OCI-LY1 (cell line): ENCODE measurements around the gene RET.

ENCODE experiments used
- H2AFZ ChIP-seq: fragments of 200-600 bp; sonication (generic), shearing (Covaris generic); 2 replicates; pipeline ENCODE4 v1.6.0; 2014; ENCODE audit warnings: antibody characterized with exemption, mild to moderate bottlenecking, low read length
- H3F3A ChIP-seq: fragments of 200-600 bp; sonication (generic), shearing (Covaris generic); 2 replicates; pipeline ENCODE4 v1.6.0; 2014; ENCODE audit warnings: mild to moderate bottlenecking, antibody characterized with exemption, low read length, moderate library complexity; ENCODE audit not compliant: insufficient read depth
- H3K27ac ChIP-seq: fragments of 200-600 bp; sonication (generic); 2 replicates; pipeline ENCODE4 v1.5.1; 2014; ENCODE audit warnings: low read length, mixed run types, mild to moderate bottlenecking, low read depth; ENCODE audit not compliant: poor library complexity, severe bottlenecking
- H3K27me3 ChIP-seq: fragments of 200-600 bp; sonication (generic); 2 replicates; pipeline ENCODE4 v1.6.0; 2014; ENCODE audit warnings: antibody characterized with exemption, mild to moderate bottlenecking, low read length, moderate library complexity; ENCODE audit not compliant: insufficient read depth
- H3K36me3 ChIP-seq: fragments of 200-600 bp; sonication (generic); 2 replicates; pipeline ENCODE4 v1.6.1; 2014; ENCODE audit warnings: mild to moderate bottlenecking, antibody characterized with exemption, low read length, moderate library complexity, mixed read lengths; ENCODE audit not compliant: insufficient read depth
- H3K4me1 ChIP-seq: fragments of 200-600 bp; sonication (generic); 2 replicates; pipeline ENCODE4 v1.5.1; 2014; ENCODE audit warnings: mild to moderate bottlenecking, low read length, moderate library complexity; ENCODE audit not compliant: insufficient read depth, severe bottlenecking
- H3K4me2 ChIP-seq: fragments of 200-600 bp; sonication (generic), shearing (Covaris generic); 2 replicates; pipeline ENCODE4 v1.6.1; 2014; ENCODE audit warnings: low read length
- H3K4me3 ChIP-seq: fragments of 200-600 bp; sonication (generic); 2 replicates; pipeline ENCODE4 v1.5.1; 2014; ENCODE audit warnings: low read length, low read depth, mild to moderate bottlenecking, mixed read lengths; ENCODE audit not compliant: poor library complexity, severe bottlenecking
- H3K79me2 ChIP-seq: fragments of 200-600 bp; shearing (Covaris generic); 2 replicates; pipeline ENCODE4 v1.6.1; 2016; ENCODE audit warnings: mixed run types, low read length, mixed read lengths; ENCODE audit not compliant: insufficient read depth
- H3K9ac ChIP-seq: fragments of 200-600 bp; sonication (generic), shearing (Covaris generic); 2 replicates; pipeline ENCODE4 v1.6.1; 2014; ENCODE audit warnings: mild to moderate bottlenecking, low read length, mixed read lengths
- H3K9me2 ChIP-seq: fragments of 200-600 bp; sonication (generic), shearing (Covaris generic); 2 replicates; pipeline ENCODE4 v1.6.1; 2014; ENCODE audit warnings: low read depth, mild to moderate bottlenecking, low read length, mixed read lengths
- H3K9me3 ChIP-seq: fragments of 200-600 bp; shearing (Covaris generic); 2 replicates; pipeline ENCODE4 v1.6.1; 2014; ENCODE audit warnings: low read length, mixed read lengths
- H4K20me1 ChIP-seq: fragments of 200-600 bp; sonication (generic), shearing (Covaris generic); 2 replicates; pipeline ENCODE4 v1.6.0; 2016; ENCODE audit warnings: mild to moderate bottlenecking, low read length; ENCODE audit not compliant: insufficient read depth
- EZH2 ChIP-seq: fragments of 200-600 bp; sonication (generic), shearing (Covaris generic); IDR thresholded peaks from 2 replicates; pipeline ENCODE4 v1.8.0; 2017; ENCODE audit warnings: borderline replicate concordance, mixed run types, mild to moderate bottlenecking, antibody characterized with exemption, low read length, moderate library complexity, mixed read lengths
- TF ChIP-seq, protein P1 (sequence below): fragments of 200-600 bp; sonication (generic), shearing (Covaris generic); IDR thresholded peaks from 2 replicates; pipeline ENCODE4 v1.5.1; 2017; ENCODE audit warnings: mild to moderate bottlenecking, antibody characterized with exemption, low read length, moderate library complexity, mixed read lengths

The RET gene

DNA sequence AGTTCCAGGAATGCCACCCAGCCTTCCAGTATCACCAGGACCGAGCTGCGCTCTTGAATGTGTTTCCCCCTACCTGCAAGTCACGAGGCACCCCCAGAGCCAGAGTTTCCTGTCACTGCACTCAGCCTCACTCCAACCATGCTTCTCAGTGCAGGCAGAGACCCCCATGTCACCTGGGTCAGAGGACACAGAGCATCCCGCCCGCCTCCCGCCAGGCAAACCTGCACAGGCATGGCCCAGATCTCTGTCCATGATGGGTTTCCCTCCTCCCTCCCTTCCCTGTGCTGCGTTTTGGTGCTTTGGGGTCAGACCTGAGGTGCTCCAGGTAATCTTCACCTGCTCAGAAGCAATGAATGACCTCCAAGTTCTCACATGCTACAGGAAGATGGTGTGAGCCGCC, 3.1 kb upstream of the RET start:
- Histone ChIP-seq H3K36me3 (no peaks in the 10 kb centered on the region), H3K79me2 (no peaks in the 10 kb centered on the region), H3K27me3 (no peaks in the 10 kb centered on the region), H3K4me2 (no peak overlapping the region), H3F3A (no peaks in the 10 kb centered on the region), H3K4me3 (no peak overlapping the region), H3K4me1 (no peaks in the 10 kb centered on the region), H3K27ac (no peak overlapping the region), H4K20me1 (no peaks in the 10 kb centered on the region), H2AFZ (no peak overlapping the region), H3K9me2 (no peaks in the 10 kb centered on the region), H3K9me3 (no peaks in the 10 kb centered on the region), H3K9ac (no peak overlapping the region)
- no peak for TF ChIP-seq EZH2
- TF ChIP-seq, protein P1, sequence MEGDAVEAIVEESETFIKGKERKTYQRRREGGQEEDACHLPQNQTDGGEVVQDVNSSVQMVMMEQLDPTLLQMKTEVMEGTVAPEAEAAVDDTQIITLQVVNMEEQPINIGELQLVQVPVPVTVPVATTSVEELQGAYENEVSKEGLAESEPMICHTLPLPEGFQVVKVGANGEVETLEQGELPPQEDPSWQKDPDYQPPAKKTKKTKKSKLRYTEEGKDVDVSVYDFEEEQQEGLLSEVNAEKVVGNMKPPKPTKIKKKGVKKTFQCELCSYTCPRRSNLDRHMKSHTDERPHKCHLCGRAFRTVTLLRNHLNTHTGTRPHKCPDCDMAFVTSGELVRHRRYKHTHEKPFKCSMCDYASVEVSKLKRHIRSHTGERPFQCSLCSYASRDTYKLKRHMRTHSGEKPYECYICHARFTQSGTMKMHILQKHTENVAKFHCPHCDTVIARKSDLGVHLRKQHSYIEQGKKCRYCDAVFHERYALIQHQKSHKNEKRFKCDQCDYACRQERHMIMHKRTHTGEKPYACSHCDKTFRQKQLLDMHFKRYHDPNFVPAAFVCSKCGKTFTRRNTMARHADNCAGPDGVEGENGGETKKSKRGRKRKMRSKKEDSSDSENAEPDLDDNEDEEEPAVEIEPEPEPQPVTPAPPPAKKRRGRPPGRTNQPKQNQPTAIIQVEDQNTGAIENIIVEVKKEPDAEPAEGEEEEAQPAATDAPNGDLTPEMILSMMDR: no peak

DNA sequence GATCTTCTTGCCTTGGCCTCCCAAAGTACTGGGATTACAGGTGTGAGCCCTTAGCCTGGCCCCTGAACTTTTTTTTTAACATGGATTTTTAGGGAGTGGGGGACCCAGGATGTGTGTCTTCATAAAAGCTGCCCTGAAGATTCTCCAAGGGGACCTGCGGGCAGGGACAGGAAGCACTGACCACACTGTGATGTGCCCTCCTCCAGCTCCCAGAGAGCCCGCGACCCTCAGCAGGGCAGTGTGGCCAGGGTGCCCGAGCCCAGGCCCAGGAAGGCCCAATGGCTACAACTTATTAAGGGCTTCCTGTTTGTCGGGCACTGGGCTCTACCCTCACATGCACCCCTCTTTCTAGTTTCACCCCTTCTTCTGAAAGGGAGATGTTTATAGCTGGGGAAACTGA, 2.5 kb upstream of the RET start:
- H3K36me3 ChIP-seq: no peaks in the 10 kb centered on the region
- H4K20me1 ChIP-seq: no peaks in the 10 kb centered on the region
- no peak for TF ChIP-seq EZH2
- TF ChIP-seq, protein P1: no peak
- no peaks in the 10 kb centered on the region for H3K9me3 ChIP-seq
- H3K27me3 ChIP-seq: no peaks in the 10 kb centered on the region
- H3K27ac ChIP-seq: no peak overlapping the region
- H3K4me2 ChIP-seq: no peak overlapping the region
- H3K9ac ChIP-seq: no peak overlapping the region
- H3K9me2 ChIP-seq: no peaks in the 10 kb centered on the region
- no peaks in the 10 kb centered on the region for H3K79me2 ChIP-seq
- H2AFZ ChIP-seq: no peak overlapping the region
- H3K4me3 ChIP-seq: no peak overlapping the region
- no peaks in the 10 kb centered on the region for H3K4me1 ChIP-seq
- H3F3A ChIP-seq: no peaks in the 10 kb centered on the region

DNA sequence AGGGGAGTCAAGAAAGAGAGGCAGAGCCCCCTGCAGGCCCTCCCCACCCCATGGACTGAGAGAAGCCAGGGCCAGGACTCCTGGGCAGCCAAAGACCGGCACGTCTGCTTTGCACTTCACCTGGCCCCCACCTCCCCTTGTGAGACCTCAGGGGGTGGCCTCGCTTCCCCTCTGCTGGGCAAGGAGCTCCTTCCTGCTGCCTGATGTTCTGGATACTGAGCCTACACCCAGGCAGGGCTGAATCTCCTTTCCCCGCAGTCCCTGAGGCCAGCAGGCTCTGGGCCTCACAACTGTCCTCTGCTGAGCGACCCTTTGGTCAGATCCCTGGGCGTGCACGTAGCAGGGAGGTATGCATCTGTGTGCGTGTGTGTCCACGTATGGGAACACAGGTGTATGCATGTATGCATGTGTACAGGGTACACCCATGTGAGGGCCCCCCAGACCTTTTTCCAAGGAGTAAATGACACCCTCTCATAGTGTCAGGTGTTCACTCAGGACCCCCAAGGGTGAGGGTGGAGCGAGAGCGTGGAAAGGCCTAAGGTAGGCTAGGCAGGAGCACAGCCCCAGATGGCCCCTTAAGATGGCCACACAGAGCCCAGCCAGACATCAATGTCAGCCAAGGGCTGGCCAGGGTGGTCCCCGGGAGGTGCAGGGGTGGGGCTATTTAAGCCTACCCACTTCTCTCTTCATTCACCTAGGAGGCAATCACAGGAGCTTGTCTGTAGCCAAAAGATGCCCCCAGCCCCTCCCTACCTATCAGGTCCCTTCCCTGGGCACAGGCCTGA, 1.9 kb upstream of the RET start:
- no peaks in the 10 kb centered on the region for H3K9me3 ChIP-seq
- no peaks in the 10 kb centered on the region for H3K4me1 ChIP-seq
- no peaks in the 10 kb centered on the region for H3K27me3 ChIP-seq
- no peaks in the 10 kb centered on the region for H3K9me2 ChIP-seq
- no peak overlapping the region for H3K27ac ChIP-seq
- TF ChIP-seq EZH2: no peak
- TF ChIP-seq, protein P1: no peak
- H3K4me2 ChIP-seq: no peak overlapping the region
- H3F3A ChIP-seq: no peaks in the 10 kb centered on the region
- no peaks in the 10 kb centered on the region for H3K36me3 ChIP-seq
- H3K79me2 ChIP-seq: no peaks in the 10 kb centered on the region
- H3K4me3 ChIP-seq: no peak overlapping the region
- H3K9ac ChIP-seq: no peak overlapping the region
- no peak overlapping the region for H2AFZ ChIP-seq
- no peaks in the 10 kb centered on the region for H4K20me1 ChIP-seq
